Mesenchymal stem cell (in vitro differentiated cells and primary cell): ENCODE measurements around the gene MED4.
A peak's percentile ranks its signal among the peaks of the same experiment; 100 is the strongest.

Source experiments
- DNase-seq: peaks from one replicate; pipeline ENCODE4 v3.0.0-alpha.2; 2013
- H2AFZ ChIP-seq: one replicate; pipeline ENCODE4 v1.6.1; 2013; ENCODE audit warnings: low read depth, mild to moderate bottlenecking, control low read depth, inconsistent platforms, low read length, moderate library complexity
- H2AK5ac ChIP-seq: 2 replicates; pipeline ENCODE4 v1.6.1; 2013; ENCODE audit warnings: low read length, moderate library complexity, mild to moderate bottlenecking, inconsistent platforms; ENCODE audit not compliant: severe bottlenecking
- H2BK120ac ChIP-seq: one replicate; pipeline ENCODE4 v1.6.1; 2013; ENCODE audit warnings: low read depth, mild to moderate bottlenecking, inconsistent platforms, low read length, moderate library complexity
- H2BK12ac ChIP-seq, 2 experiments: one replicate each; pipeline ENCODE4 v1.6.1; 2013; ENCODE audit warnings: inconsistent platforms in 2 of 2, low read length in 2 of 2, mild to moderate bottlenecking in 2 of 2, moderate library complexity in 2 of 2, control low read depth in 1 of 2
- H2BK15ac ChIP-seq: one replicate; pipeline ENCODE4 v1.6.1; 2013; ENCODE audit warnings: mild to moderate bottlenecking, low read depth, inconsistent platforms; ENCODE audit not compliant: poor library complexity, severe bottlenecking
- H2BK5ac ChIP-seq: 2 replicates; pipeline ENCODE4 v1.6.1; 2013; ENCODE audit warnings: low read depth, mild to moderate bottlenecking, low read length, control low read depth, inconsistent platforms; ENCODE audit not compliant: poor library complexity, severe bottlenecking
- H3K14ac ChIP-seq, 2 experiments: one replicate each; pipeline ENCODE4 v1.6.1; 2013; ENCODE audit warnings: inconsistent platforms in 2 of 2, low read length in 2 of 2, control low read depth in 1 of 2, mild to moderate bottlenecking in 1 of 2, moderate library complexity in 1 of 2
- H3K18ac ChIP-seq, 2 experiments: one replicate each; pipeline ENCODE4 v1.6.1; 2013; ENCODE audit warnings: inconsistent platforms in 2 of 2, low read length in 2 of 2, control low read depth in 1 of 2, low read depth in 1 of 2, mild to moderate bottlenecking in 1 of 2
- H3K23ac ChIP-seq, 2 experiments: one replicate each; pipeline ENCODE4 v1.6.1; 2013; ENCODE audit warnings: inconsistent platforms in 2 of 2, low read length in 2 of 2, mild to moderate bottlenecking in 2 of 2, moderate library complexity in 2 of 2, control low read depth in 1 of 2
- H3K27ac ChIP-seq: 2 replicates; pipeline ENCODE4 v1.5.1; 2013; ENCODE audit warnings: mild to moderate bottlenecking, moderate library complexity, low read length, control low read depth, inconsistent platforms; ENCODE audit not compliant: poor library complexity, severe bottlenecking
- H3K27me3 ChIP-seq, 2 experiments: 2 replicates each; pipeline versions ENCODE4 v1.6.1 to v1.7.0; 2013; ENCODE audit warnings: low read length in 2 of 2, mild to moderate bottlenecking in 2 of 2, moderate library complexity in 2 of 2, control low read depth in 1 of 2, inconsistent platforms in 1 of 2; ENCODE audit not compliant: control insufficient read depth in 1 of 2, insufficient read depth in 1 of 2
- H3K36me3 ChIP-seq, 2 experiments: 2 replicates each; pipeline versions ENCODE4 v1.6.1 to v1.7.0; 2013; ENCODE audit warnings: low read length in 2 of 2, control low read depth in 1 of 2, inconsistent platforms in 1 of 2, low read depth in 1 of 2, mild to moderate bottlenecking in 1 of 2; ENCODE audit not compliant: insufficient read depth in 2 of 2, control insufficient read depth in 1 of 2
- H3K4ac ChIP-seq, 2 experiments: one replicate each; pipeline ENCODE4 v1.6.1; 2013; ENCODE audit warnings: inconsistent platforms in 2 of 2, low read length in 2 of 2, mild to moderate bottlenecking in 2 of 2, moderate library complexity in 2 of 2, control low read depth in 1 of 2, low read depth in 1 of 2
- H3K4me1 ChIP-seq: 2 replicates; pipeline ENCODE4 v1.6.1; 2013; ENCODE audit warnings: low read depth, low read length, control low read depth; ENCODE audit not compliant: control insufficient read depth, insufficient read depth
- H3K4me2 ChIP-seq: 2 replicates; pipeline ENCODE4 v1.6.1; 2013; ENCODE audit warnings: low read length, mild to moderate bottlenecking, inconsistent platforms; ENCODE audit not compliant: poor library complexity, severe bottlenecking
- H3K4me3 ChIP-seq, 2 experiments: 2 replicates each; pipeline versions ENCODE4 v1.5.1 to v1.7.0; 2013; ENCODE audit warnings: low read length in 2 of 2, mild to moderate bottlenecking in 2 of 2, control low read depth in 1 of 2, low read depth in 1 of 2; ENCODE audit not compliant: insufficient read depth in 1 of 2
- H3K79me1 ChIP-seq: replicated peaks from 2 replicates; pipeline ENCODE4 v1.6.1; 2013; ENCODE audit warnings: mild to moderate bottlenecking, control low read depth, low read length, inconsistent platforms; ENCODE audit not compliant: poor library complexity, severe bottlenecking
- H3K9ac ChIP-seq: 2 replicates; pipeline ENCODE4 v1.7.0; 2013; ENCODE audit warnings: mild to moderate bottlenecking, low read length, moderate library complexity
- H3K9me3 ChIP-seq: 2 replicates; pipeline ENCODE4 v1.7.0; 2013; ENCODE audit warnings: mild to moderate bottlenecking, low read length; ENCODE audit not compliant: control insufficient read depth
- H4K8ac ChIP-seq: one replicate; pipeline ENCODE4 v1.6.1; 2013; ENCODE audit warnings: inconsistent platforms, mild to moderate bottlenecking, low read length, moderate library complexity
- H4K91ac ChIP-seq: one replicate; pipeline ENCODE4 v1.6.1; 2013; ENCODE audit warnings: mild to moderate bottlenecking, low read length, inconsistent platforms
- WGBS: methylation state at CpG from one replicate; pipeline ENCODE4 v1.1.7; 2013; ENCODE audit warnings: mixed read lengths; 5-methylcytosine and 5-hydroxymethylcytosine counted together

Gene MED4

GRCh38 chr13:48123812-48124211, 28.9 kb upstream of the MED4 start:
- Histone ChIP-seq H3K4me3 (no peak overlapping the region), H3K4me2 (no peak overlapping the region), H3K23ac (no peak overlapping the region), H3K36me3 (no peaks in the 10 kb centered on the region), H4K8ac (peak overlapping the region; percentile 60), H3K9me3 (no peaks in the 10 kb centered on the region), H3K4me1 (no peaks in the 10 kb centered on the region), H3K14ac (peak overlapping the region in 1 of 2 experiments; percentile 71), H2BK120ac (no peak overlapping the region), H4K91ac (no peak overlapping the region), H3K9ac (no peak overlapping the region), H3K27ac (no peak overlapping the region), H2BK12ac (no peak overlapping the region), H3K4ac (no peak overlapping the region), H2BK5ac (peak overlapping the region; percentile 35), H2BK15ac (no peak overlapping the region), H3K27me3 (no peaks in the 10 kb centered on the region), H3K18ac (no peak overlapping the region), H2AK5ac (no peak overlapping the region), H3K79me1 (no peaks in the 10 kb centered on the region), H2AFZ (no peak overlapping the region)
- no peak for DNase-seq
- 82% methylated on average over 5 of the region's 8 CpGs for WGBS

GRCh38 chr13:48121733-48122132, 26.8 kb upstream of the MED4 start:
- Histone ChIP-seq H3K4me3 (no peak overlapping the region), H3K14ac (no peak overlapping the region), H3K4ac (no peak overlapping the region), H2AFZ (no peak overlapping the region), H2BK15ac (no peak overlapping the region), H2AK5ac (no peak overlapping the region), H3K9me3 (no peaks in the 10 kb centered on the region), H2BK120ac (no peak overlapping the region), H2BK12ac (no peak overlapping the region), H3K4me2 (no peak overlapping the region), H3K18ac (no peak overlapping the region), H3K79me1 (no peaks in the 10 kb centered on the region), H4K8ac (no peak overlapping the region), H3K4me1 (no peaks in the 10 kb centered on the region), H3K27ac (no peak overlapping the region), H3K36me3 (no peaks in the 10 kb centered on the region), H3K23ac (no peak overlapping the region), H3K9ac (no peak overlapping the region), H4K91ac (no peak overlapping the region), H2BK5ac (no peak overlapping the region), H3K27me3 (peaks cover 0 to 6% of the 10 kb centered on the region in 2 experiments)
- WGBS: 52% methylated on average over 4 of the region's 4 CpGs
- peak; percentile 24 for DNase-seq

DNA sequence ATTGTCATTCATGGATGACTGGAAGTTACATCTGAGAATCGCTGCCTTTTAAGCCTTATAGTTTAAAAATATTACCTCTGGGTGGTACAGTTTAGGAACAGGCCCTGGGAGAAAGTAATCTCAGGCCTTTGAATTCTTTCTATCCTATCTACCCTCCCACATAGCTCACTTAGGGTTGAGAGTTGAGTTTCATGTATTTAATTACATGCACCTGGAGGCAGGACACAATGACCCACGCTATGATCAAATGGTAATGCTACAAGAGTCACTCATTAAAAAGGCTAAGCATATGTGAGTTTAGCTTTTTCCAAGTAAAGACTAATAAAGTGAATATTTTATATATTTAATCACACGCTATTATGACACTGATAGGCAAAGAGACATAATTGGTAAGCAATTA, 25.3 kb upstream of the MED4 start:
- Histone ChIP-seq H3K18ac (no peak overlapping the region), H3K4me2 (no peak overlapping the region), H2BK5ac (no peak overlapping the region), H3K23ac (no peak overlapping the region), H3K79me1 (no peaks in the 10 kb centered on the region), H3K27ac (no peak overlapping the region), H4K8ac (no peak overlapping the region), H2AK5ac (no peak overlapping the region), H3K14ac (no peak overlapping the region), H3K4me3 (no peak overlapping the region), H3K4ac (no peak overlapping the region), H3K9ac (no peak overlapping the region), H3K27me3 (peaks cover 0 to 6% of the 10 kb centered on the region in 2 experiments), H3K4me1 (no peaks in the 10 kb centered on the region), H2BK12ac (no peak overlapping the region), H2BK120ac (no peak overlapping the region), H2AFZ (no peak overlapping the region), H3K9me3 (no peaks in the 10 kb centered on the region), H3K36me3 (no peaks in the 10 kb centered on the region), H2BK15ac (no peak overlapping the region), H4K91ac (no peak overlapping the region)
- WGBS: no CpG with 5 or more reads among the region's 3 CpGs
- no peak for DNase-seq

DNA sequence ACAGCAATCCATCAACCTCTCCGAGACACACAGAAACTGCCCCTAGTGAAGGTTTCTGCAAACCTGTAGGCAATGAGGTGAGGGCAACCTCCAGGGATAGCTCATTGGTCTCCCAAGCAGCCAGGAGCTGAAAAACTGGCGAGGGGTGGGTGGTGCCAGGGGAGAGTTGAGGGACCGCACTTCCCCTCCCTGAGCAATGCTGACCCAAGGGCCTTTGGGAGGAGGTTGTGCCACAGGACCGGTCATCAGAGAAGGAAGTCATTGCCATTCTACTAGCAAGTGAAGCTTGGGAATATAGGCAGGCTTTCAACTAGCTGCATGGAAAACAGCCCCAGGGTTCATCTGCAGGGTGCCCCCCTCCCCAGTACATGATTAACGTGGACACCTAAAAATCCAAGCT, 23.1 kb upstream of the MED4 start:
- Histone ChIP-seq H2BK5ac (no peak overlapping the region), H3K14ac (no peak overlapping the region), H2AFZ (no peak overlapping the region), H3K79me1 (no peaks in the 10 kb centered on the region), H3K9me3 (no peaks in the 10 kb centered on the region), H3K9ac (no peak overlapping the region), H2BK12ac (no peak overlapping the region), H3K27ac (no peak overlapping the region), H2BK15ac (no peak overlapping the region), H4K91ac (no peak overlapping the region), H3K18ac (no peak overlapping the region), H4K8ac (no peak overlapping the region), H3K23ac (no peak overlapping the region), H3K4me2 (no peak overlapping the region), H3K4me1 (no peaks in the 10 kb centered on the region), H3K36me3 (no peaks in the 10 kb centered on the region), H2BK120ac (no peak overlapping the region), H3K27me3 (peaks cover 0 to 6% of the 10 kb centered on the region in 2 experiments), H2AK5ac (no peak overlapping the region), H3K4me3 (no peak overlapping the region), H3K4ac (no peak overlapping the region)
- no peak for DNase-seq
- 90% methylated on average over 4 of the region's 5 CpGs for WGBS
